Measurements from ENCODE around the gene SH2D3A. TPM values are rescaled to one million over a fixed set of nuclear protein-coding genes. Genes with fewer than 3 reads are reported as not detected.

The SH2D3A gene
- total RNA-seq, 1 donor from 2014 or later: 10.4 TPM

GRCh38 chr19:6705931-6706632 is 61.2 kb downstream of the SH2D3A start:
- DNase-seq: no peak

Other genes starting within 250 kb of the SH2D3A start
- 0.69 TPM for gene TNFSF9, start 236.4 kb downstream of the SH2D3A start, total RNA-seq
- 0.30 TPM for gene CD70, start 176.3 kb downstream of the SH2D3A start, total RNA-seq
- 0.59 TPM for gene TNFSF14, start 97.3 kb downstream of the SH2D3A start, total RNA-seq
- gene C3, start 46.8 kb downstream of the SH2D3A start, total RNA-seq: 65.4 TPM
- 19.7 TPM for gene GPR108, start 29.9 kb downstream of the SH2D3A start, total RNA-seq
- 43.3 TPM for gene TRIP10, start 27.8 kb downstream of the SH2D3A start, total RNA-seq
- 4.7 TPM for gene VAV1, start 5.3 kb upstream of the SH2D3A start, total RNA-seq
- 0.79 TPM for gene ADGRE1, start 120.1 kb upstream of the SH2D3A start, total RNA-seq

All from skin of body (tissue), 2 donors.